PFSK-1 (cell line): Measurements from ENCODE around the gene SAA1.

Source experiments
- FOXP2 ChIP-seq: optimal IDR thresholded peaks from 2 replicates; pipeline ENCODE3; 2011; ENCODE audit warnings: borderline replicate concordance, control low read depth, inconsistent platforms; ENCODE audit not compliant: insufficient read depth; ENCODE audit errors: extremely low read length, extremely low read depth
- POLR2AphosphoS5 ChIP-seq: IDR thresholded peaks from 2 replicates; pipeline ENCODE4 v1.6.1; 2012; ENCODE audit warnings: low read depth, mild to moderate bottlenecking, control low read depth, low read length, moderate library complexity
- REST ChIP-seq, 2 experiments: IDR thresholded peaks; 2 replicates each; pipeline versions ENCODE4 v1.6.1 to v1.8.0; 2011 to 2012; ENCODE audit warnings: low read depth in 2 of 2, low read length in 2 of 2, control low read depth in 1 of 2, inconsistent platforms in 1 of 2, mild to moderate bottlenecking in 1 of 2, moderate library complexity in 1 of 2; ENCODE audit not compliant: insufficient read depth in 1 of 2
- SIN3A ChIP-seq: IDR thresholded peaks from 2 replicates; pipeline ENCODE4 v1.6.1; 2012; ENCODE audit warnings: mild to moderate bottlenecking, low read length, moderate library complexity, borderline replicate concordance; ENCODE audit not compliant: insufficient read depth
- TAF1 ChIP-seq: IDR thresholded peaks from 2 replicates; pipeline ENCODE4 v1.6.1; 2012; ENCODE audit warnings: low read length, control low read depth, borderline replicate concordance; ENCODE audit not compliant: insufficient read depth

Gene SAA1

DNA sequence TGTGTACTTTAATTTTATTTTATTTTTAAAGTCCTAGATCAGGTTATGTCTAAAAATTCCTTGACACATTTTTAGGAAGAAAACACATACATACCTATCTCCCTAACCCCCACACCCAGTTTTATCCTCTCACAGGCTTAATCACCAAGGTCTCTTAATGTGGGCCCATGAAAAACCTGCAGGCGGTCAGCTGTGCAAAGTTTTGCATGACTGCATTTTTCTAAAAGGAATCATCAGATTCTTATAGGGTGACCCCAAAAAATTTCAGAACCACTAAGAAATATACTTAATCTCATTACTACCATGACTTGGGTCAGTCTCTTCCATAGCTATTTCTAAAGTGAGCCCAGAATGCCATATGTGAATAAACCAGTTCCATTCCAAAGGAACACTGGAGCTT lies 19.8 kb downstream of the SAA1 start:
- TF ChIP-seq SIN3A: no peak
- no peak for TF ChIP-seq REST (IDR thresholded peaks at IDR 0.05; ENCODE audit: insufficient read depth in 1 of 2, low read depth in 2 of 2, low read length in 2 of 2)
- no peak for TF ChIP-seq TAF1
- no peak for TF ChIP-seq FOXP2
- no peak for TF ChIP-seq POLR2AphosphoS5

DNA sequence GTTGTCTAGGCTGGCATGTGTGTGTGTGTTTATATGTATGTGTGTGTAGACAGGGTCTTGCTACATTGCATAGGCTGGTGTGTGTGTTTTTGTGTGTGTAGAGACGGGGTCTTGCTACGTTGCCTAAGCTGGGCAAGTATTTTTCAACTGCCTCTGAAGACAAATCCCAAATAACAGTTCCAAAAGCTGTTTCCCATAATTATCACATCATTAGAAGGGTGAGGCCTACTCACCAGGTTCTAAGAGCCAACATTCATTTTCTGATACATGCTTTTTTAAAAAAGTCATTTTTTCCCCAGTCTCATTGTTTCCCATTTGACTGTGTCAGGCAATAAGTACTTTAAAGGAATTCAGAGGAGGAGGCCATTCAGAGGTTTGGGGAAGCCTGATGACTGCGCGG lies 22.8 kb downstream of the SAA1 start:
- no peak for TF ChIP-seq SIN3A
- TF ChIP-seq FOXP2: no peak
- no peak for TF ChIP-seq TAF1
- no peak for TF ChIP-seq POLR2AphosphoS5
- no peak for TF ChIP-seq REST (IDR thresholded peaks at IDR 0.05; ENCODE audit: insufficient read depth in 1 of 2, low read depth in 2 of 2, low read length in 2 of 2)

DNA sequence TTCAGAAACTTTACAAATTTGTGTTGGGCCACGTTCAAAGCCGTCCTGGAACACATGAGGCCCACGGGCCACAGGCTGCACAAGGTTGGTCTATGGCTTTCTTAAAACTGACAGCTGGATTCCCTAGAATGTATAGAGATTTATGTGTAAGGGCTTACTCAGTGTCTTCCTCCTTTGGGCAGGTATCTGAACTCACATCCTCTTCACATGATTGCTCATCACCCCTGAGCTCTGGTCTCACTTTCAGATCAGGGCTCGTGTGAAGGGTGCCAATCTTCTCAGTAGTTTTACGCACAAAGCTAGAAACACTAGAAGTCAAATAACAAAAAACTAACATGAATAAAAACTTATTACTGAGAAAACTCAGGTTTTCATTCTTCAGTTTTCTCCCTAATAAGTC lies 28.8 kb downstream of the SAA1 start:
- TF ChIP-seq REST (IDR thresholded peaks at IDR 0.05; ENCODE audit: insufficient read depth in 1 of 2, low read depth in 2 of 2, low read length in 2 of 2) (no peak), POLR2AphosphoS5 (no peak), FOXP2 (no peak), TAF1 (no peak), SIN3A (no peak)

DNA sequence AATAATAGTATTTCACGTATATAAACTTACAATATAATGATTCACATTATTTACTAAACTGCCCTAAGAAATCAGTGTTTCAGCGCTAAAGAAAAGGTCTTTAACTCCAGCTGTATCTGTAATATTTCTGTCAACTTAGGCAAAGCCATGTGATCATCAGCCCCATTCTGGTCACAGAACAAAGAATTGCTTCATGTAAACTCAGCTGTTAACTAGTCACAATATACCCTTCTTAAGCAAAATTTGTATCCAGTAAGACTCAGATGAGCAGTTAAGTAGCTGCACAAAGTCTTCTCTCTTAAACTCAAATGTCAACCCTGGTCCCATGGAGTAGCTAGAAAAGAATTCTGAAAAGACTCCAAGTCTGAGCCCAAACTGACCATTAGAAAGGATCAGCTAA lies 29.3 kb downstream of the SAA1 start:
- TF ChIP-seq SIN3A: no peak
- TF ChIP-seq TAF1: no peak
- TF ChIP-seq FOXP2: no peak
- no peak for TF ChIP-seq POLR2AphosphoS5
- TF ChIP-seq REST (IDR thresholded peaks at IDR 0.05; ENCODE audit: insufficient read depth in 1 of 2, low read depth in 2 of 2, low read length in 2 of 2): no peak

- no peak for TF ChIP-seq POLR2AphosphoS5
- no peak for TF ChIP-seq FOXP2
- TF ChIP-seq REST (IDR thresholded peaks at IDR 0.05; ENCODE audit: insufficient read depth in 1 of 2, low read depth in 2 of 2, low read length in 2 of 2): no peak
- no peak for TF ChIP-seq SIN3A
- no peak for TF ChIP-seq TAF1
These were observed 33.7 kb downstream of the SAA1 start for GRCh38 chr11:18299721-18300120.
